ENCODE data around the gene C12orf43.

DNA sequence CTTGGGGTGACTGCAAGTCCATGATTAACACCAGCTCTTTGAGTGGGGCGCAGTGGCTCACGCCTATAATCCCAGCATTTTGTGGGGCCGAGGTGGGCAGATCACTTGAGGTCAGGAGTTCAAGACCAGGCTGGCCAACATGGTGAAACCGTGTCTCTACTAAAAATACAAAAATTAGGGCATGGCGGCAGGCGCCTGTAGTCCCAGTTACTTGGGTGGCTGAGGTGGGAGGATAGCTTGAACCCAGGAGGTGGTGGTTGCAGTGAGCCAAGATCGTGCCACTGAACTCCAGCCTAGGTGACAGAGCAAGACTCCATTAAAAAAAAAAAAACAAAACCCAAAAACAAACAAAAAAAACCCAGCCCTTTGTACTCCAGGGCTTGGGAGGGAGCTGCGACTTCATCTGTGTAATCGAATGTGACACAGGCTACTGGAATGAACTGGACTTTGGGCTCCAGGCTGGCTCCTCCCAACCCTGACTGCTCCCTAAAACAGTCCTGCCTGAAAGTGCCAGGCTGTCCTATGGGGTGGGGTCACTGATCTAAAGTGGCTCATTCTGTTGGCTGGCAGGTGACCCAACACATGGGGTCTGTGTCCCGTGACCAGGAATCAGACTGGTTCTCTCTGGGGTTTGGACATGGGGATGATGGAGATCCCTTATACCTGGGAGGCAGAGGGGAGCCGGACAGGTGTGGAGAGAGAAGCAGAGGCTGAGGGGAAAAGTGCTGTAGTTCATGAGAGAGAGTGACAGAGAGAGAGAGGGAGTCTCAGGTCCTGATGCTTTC lies 9.3 kb upstream of the C12orf43 start:
- TF ChIP-seq, protein P1, sequence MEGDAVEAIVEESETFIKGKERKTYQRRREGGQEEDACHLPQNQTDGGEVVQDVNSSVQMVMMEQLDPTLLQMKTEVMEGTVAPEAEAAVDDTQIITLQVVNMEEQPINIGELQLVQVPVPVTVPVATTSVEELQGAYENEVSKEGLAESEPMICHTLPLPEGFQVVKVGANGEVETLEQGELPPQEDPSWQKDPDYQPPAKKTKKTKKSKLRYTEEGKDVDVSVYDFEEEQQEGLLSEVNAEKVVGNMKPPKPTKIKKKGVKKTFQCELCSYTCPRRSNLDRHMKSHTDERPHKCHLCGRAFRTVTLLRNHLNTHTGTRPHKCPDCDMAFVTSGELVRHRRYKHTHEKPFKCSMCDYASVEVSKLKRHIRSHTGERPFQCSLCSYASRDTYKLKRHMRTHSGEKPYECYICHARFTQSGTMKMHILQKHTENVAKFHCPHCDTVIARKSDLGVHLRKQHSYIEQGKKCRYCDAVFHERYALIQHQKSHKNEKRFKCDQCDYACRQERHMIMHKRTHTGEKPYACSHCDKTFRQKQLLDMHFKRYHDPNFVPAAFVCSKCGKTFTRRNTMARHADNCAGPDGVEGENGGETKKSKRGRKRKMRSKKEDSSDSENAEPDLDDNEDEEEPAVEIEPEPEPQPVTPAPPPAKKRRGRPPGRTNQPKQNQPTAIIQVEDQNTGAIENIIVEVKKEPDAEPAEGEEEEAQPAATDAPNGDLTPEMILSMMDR (IDR thresholded peaks at IDR 0.05; ENCODE audit: low read depth, low read length, poor library complexity, severe bottlenecking): no peak
- TF ChIP-seq EZH2phosphoT487 (IDR thresholded peaks at IDR 0.05; ENCODE audit: borderline replicate concordance, low read length): no peak

All from DOHH2 (cell line).